GM21423 (cell line): Measurements from ENCODE around the gene RTN3.
"Not testable (repeated sequence)": the region's sequence is repeated elsewhere in the genome, so short reads cannot be mapped to it uniquely, and the experiment has no call there.

Source experiments
- ATAC-seq: cut with Tn5 transposase; IDR thresholded peaks from one replicate; pipeline ENCODE4 v1.9.1; 2021; ENCODE audit warnings: mild to moderate bottlenecking, moderate library complexity; ENCODE audit not compliant: unreplicated experiment

Gene RTN3

GRCh38 chr11:63767565-63768236 lies 86.4 kb downstream of the RTN3 start:
- no peak for ATAC-seq

GRCh38 chr11:63768237-63769041 lies 87.1 kb downstream of the RTN3 start, which contains the start of gene ZFTA:
Gene ZFTA, minus strand, starts transcription at chr11:63768775. Its CDS starts 153 bp downstream, at chr11:63768622.
- peak; percentile 57 for ATAC-seq

DNA sequence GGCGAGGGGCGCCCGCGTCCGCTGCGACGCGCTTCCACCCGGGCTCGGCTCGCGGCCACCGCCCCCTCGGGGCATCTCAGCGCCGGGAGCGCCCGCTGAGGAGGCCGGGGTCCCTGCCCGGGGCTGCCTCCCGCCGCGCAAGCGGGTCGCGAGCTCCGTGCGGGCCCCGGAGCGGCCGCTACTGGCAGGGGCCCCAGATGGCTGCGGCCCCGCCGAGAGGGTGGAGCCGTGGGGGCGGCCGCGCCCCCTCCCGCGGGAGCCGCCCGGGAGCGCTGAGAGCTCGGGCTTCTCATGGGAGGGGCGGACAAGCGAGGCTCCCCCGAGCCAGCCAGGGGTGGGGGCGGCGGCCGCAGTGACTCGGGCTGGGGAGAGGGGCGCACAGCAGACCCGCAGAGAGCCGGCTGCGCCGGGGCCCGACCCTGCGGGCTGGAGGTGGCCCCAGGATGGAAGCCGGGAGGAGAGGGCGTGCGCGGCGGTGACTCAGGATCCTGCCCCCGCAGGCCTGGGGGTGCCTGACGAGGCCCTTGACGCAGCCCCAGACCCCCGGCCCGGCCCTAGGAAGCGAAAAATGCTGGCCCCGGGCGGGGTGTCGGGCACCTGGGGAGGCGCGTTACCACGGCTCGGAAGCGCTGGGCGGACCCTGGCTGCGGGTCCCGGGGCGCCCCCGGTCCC lies 87.9 kb downstream of the RTN3 start:
- peak; percentile 28 for ATAC-seq

GRCh38 chr11:63769714-63770455 lies 88.6 kb downstream of the RTN3 start:
- ATAC-seq = no peak

DNA sequence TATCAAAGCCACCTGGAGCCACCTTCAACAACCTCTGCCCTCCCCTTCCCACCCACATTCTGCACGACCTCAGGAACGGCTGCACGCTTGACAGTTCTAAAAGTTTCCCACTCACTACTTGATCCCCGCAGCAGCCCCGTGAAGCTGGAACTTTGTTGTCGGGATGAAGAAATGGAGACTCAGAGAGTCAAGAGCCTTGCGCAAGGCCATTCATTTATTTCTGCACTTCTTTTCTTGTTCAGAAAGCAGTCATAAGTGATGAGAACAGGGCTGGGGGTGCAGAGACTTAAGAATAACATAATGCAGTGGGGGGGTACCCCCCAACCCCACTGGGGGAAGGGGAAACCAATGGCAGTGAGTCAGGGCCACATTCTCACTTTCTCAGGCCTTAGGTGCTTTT lies 89.5 kb downstream of the RTN3 start:
- ATAC-seq = no peak

- ATAC-seq = not testable (repeated sequence)
These were observed 90.5 kb downstream of the RTN3 start for GRCh38 chr11:63771741-63772318.

GRCh38 chr11:63775191-63775590 lies 93.9 kb downstream of the RTN3 start:
- no peak for ATAC-seq

GRCh38 chr11:63779039-63779438 lies 97.7 kb downstream of the RTN3 start:
- ATAC-seq = no peak

DNA sequence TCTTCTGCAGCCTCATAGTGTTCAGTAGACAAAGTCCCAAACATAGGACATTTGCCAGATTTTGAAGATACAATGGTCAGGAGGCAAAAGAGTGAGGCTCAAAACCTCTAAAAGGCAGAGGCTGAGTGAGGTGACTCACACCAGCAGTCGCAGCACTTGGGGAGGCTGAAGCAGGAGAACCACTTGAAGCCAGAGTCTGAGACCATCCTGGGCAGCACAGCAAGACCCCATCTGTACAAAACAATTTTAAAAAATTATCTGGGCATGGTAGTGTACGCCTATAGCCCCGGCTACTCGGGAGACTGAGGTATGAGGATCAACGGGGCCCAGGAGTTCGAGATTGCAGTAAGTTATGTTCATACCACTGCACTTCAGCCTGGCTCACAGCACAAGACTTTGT lies 101.4 kb downstream of the RTN3 start:
- ATAC-seq = no peak

GRCh38 chr11:63783925-63784592 lies 102.8 kb downstream of the RTN3 start:
- no peak for ATAC-seq

DNA sequence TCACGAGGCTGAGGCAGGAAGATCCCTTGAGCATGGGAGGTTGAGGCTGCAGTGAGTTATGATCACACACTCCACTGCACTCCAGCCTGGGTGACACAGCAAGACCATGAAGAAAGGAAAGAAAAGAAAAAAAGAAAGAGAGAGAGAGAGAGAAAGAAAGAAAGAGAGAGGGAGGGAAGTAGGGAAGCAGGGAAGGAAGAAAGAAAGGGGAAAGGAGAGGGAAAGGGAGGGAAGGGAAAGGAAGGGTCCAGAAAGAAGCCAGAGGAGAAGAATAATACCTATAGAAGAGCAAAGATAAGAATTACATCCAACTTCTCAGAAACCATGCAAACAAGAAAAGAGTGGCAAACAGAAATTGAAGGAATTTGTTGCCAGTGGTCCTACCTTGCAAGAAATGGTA lies 104.5 kb downstream of the RTN3 start:
- no peak for ATAC-seq

DNA sequence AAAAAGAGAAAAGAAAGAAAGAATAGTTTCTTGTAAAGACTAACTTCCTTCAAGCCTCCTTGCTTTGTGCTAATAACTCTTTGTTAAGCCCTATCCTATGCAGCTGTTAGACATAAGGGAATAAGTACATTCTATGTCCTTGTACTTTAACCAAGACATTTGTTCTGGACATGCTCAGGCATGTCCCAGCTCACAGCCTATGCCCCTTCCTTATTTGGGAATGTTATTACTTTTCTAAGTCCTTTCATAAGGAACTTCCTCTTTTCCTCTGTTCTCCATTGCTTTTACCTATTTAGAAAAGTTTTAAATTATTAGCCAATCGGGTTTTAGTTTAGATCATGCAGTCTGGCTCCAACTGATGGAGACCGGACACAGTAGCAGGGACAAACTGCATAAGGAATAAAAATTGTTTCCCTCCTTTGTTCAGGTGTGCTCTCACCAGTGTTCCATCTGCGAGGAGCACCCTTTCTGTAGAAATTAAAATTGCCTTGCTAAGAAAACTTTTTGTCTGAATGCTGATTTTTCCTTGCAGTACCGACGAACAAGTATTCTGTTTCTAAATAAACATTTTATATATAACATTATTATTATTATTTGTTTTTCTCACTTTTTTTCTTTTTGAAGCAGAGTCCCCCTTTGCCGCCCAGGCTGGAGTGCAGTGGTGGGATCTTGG lies 110.3 kb downstream of the RTN3 start:
- no peak for ATAC-seq

GRCh38 chr11:63793161-63793560 lies 111.9 kb downstream of the RTN3 start:
- no peak for ATAC-seq

DNA sequence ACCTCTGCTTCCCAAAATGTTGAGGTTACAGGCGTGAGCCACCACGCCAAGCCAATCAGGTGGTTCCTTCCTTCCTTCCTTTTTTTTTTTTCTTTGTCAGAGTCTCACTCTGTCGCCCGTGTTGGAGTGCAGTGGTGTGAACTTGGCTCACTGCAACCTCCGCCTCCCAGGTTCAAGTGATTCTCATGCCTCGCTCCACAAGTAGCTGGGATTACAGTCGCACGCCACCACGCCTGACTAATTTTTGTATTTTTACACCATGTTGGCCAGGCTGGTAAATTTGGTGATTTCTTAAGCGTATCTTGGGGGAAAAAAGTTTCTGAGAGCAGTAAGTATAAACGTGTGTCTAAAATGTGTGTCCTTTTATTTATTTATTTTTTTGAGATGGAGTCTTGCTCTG lies 113.8 kb downstream of the RTN3 start:
- ATAC-seq = no peak

- ATAC-seq = no peak
These were observed 119.6 kb downstream of the RTN3 start for GRCh38 chr11:63800921-63801320.

- no peak for ATAC-seq
These were observed 121.5 kb downstream of the RTN3 start for GRCh38 chr11:63802637-63803414.

- no peak for ATAC-seq
These were observed 123.0 kb downstream of the RTN3 start for GRCh38 chr11:63804259-63804658.

- ATAC-seq = no peak
These were observed 124.6 kb downstream of the RTN3 start for GRCh38 chr11:63805844-63806415.
